ENCODE results near the gene MRPS34.

- no peak for TF ChIP-seq EZH2 (IDR thresholded peaks at IDR 0.05; ENCODE audit: borderline replicate concordance, control insufficient read depth, low read depth, low read length)
- no peak for TF ChIP-seq CTCF (IDR thresholded peaks at IDR 0.05 in 2 of 3, conservative IDR thresholded peaks at IDR 0.05 in 1 of 3; ENCODE audit: control insufficient read depth in 2 of 3, extremely low read depth in 1 of 3, insufficient read depth in 1 of 3, low read depth in 3 of 3, low read length in 3 of 3)
- no peak for TF ChIP-seq CEBPZ (IDR thresholded peaks at IDR 0.05; ENCODE audit: low read depth, low read length)
- TF ChIP-seq YY1 (IDR thresholded peaks at IDR 0.05; ENCODE audit: low read depth, low read length), result no peak
- no peak for TF ChIP-seq RELA (IDR thresholded peaks at IDR 0.05; ENCODE audit: borderline replicate concordance, partially characterized antibody)
- no peak for TF ChIP-seq USF2 (IDR thresholded peaks at IDR 0.05; ENCODE audit: borderline replicate concordance, low read depth, low read length)
- no peak for TF ChIP-seq ATF2 (IDR thresholded peaks at IDR 0.05; ENCODE audit: low read length)
- no peak for TF ChIP-seq SP1 (IDR thresholded peaks at IDR 0.05; ENCODE audit: low read depth, low read length)
- no peak for TF ChIP-seq REST (IDR thresholded peaks at IDR 0.05; ENCODE audit: low read depth, low read length)
- TF ChIP-seq CREB1 (IDR thresholded peaks at IDR 0.05; ENCODE audit: low read depth), result no peak
- no peak for TF ChIP-seq ETV6 (conservative IDR thresholded peaks at IDR 0.05 in 1 of 2, IDR thresholded peaks at IDR 0.05 in 1 of 2; ENCODE audit: borderline replicate concordance in 1 of 2, low read depth in 1 of 2)
- no peak for TF ChIP-seq USF1 (IDR thresholded peaks at IDR 0.05; ENCODE audit: borderline replicate concordance, extremely low read length, insufficient read depth, low read depth, low read length)
- no peak for TF ChIP-seq ZNF274 (IDR thresholded peaks at IDR 0.05; ENCODE audit: insufficient read depth, insufficient read length)
Observed at GRCh38 chr16:1793578-1794220, 20.8 kb upstream of the MRPS34 start, which contains the start of gene IGFALS.

Data from GM12878 (cell line).